GM19452 (cell line): ENCODE results near the gene OMA1.
"Not testable (repeated sequence)": the region's sequence is repeated elsewhere in the genome, so short reads cannot be mapped to it uniquely, and the experiment has no call there.

ENCODE experiments used
- ATAC-seq: cut with Tn5 transposase; IDR thresholded peaks from one replicate; pipeline ENCODE4 v1.9.1; 2021; ENCODE audit not compliant: unreplicated experiment

OMA1 gene

GRCh38 chr1:58531842-58532241 is 14.7 kb downstream of the OMA1 start:
- not testable (repeated sequence) for ATAC-seq

- no peak for ATAC-seq
These were observed 17.2 kb downstream of the OMA1 start for GRCh38 chr1:58529284-58529683.

- ATAC-seq = no peak
These were observed 18.0 kb downstream of the OMA1 start for GRCh38 chr1:58528518-58528917.

GRCh38 chr1:58524353-58524945 is 22.1 kb downstream of the OMA1 start:
- no peak for ATAC-seq

- ATAC-seq = no peak
These were observed 30.6 kb downstream of the OMA1 start for GRCh38 chr1:58515794-58516401.

GRCh38 chr1:58513956-58514355 is 32.6 kb downstream of the OMA1 start:
- ATAC-seq = no peak

- no peak for ATAC-seq
These were observed 37.9 kb downstream of the OMA1 start for GRCh38 chr1:58508629-58509028.

- no peak for ATAC-seq
These were observed 41.2 kb downstream of the OMA1 start for GRCh38 chr1:58505286-58505685.

- no peak for ATAC-seq
These were observed 44.0 kb downstream of the OMA1 start for GRCh38 chr1:58502519-58502918.

- no peak for ATAC-seq
These were observed 46.5 kb downstream of the OMA1 start for GRCh38 chr1:58500043-58500442.

GRCh38 chr1:58497499-58497898 is 49.0 kb downstream of the OMA1 start:
- ATAC-seq = no peak

GRCh38 chr1:58496042-58496441 is 50.5 kb downstream of the OMA1 start:
- ATAC-seq = no peak

- not testable (repeated sequence) for ATAC-seq
These were observed 57.6 kb downstream of the OMA1 start for GRCh38 chr1:58488914-58489313.

GRCh38 chr1:58487002-58487401 is 59.5 kb downstream of the OMA1 start:
- no peak for ATAC-seq

GRCh38 chr1:58481962-58482361 is 64.6 kb downstream of the OMA1 start:
- no peak for ATAC-seq

- no peak for ATAC-seq
These were observed 66.3 kb downstream of the OMA1 start for GRCh38 chr1:58480191-58480590.

- no peak for ATAC-seq
These were observed 69.1 kb downstream of the OMA1 start for GRCh38 chr1:58477390-58477789.

GRCh38 chr1:58476179-58476578 is 70.3 kb downstream of the OMA1 start:
- no peak for ATAC-seq

- no peak for ATAC-seq
These were observed 77.0 kb downstream of the OMA1 start for GRCh38 chr1:58469476-58469875.

GRCh38 chr1:58469016-58469415 is 77.5 kb downstream of the OMA1 start:
- ATAC-seq = no peak

GRCh38 chr1:58468612-58469011 is 77.9 kb downstream of the OMA1 start:
- no peak for ATAC-seq

- no peak for ATAC-seq
These were observed 79.8 kb downstream of the OMA1 start for GRCh38 chr1:58466630-58467241.
